WERI-Rb-1 (cell line): ENCODE measurements around the gene LDLRAD1.

Experiments used
- DNase-seq: peaks from one replicate; pipeline ENCODE4 v3.0.0-alpha.2; 2020
- H3K27ac ChIP-seq: fragments of 250-450 bp; sonication (Bioruptor Pico); 2 replicates; pipeline ENCODE4 v1.5.1; 2020; ENCODE audit warnings: mild to moderate bottlenecking, moderate library complexity
- H3K27me3 ChIP-seq: fragments of 250-450 bp; sonication (Bioruptor Pico); 2 replicates; pipeline ENCODE4 v1.5.1; 2021; ENCODE audit warnings: mild to moderate bottlenecking, low read depth, moderate library complexity; ENCODE audit not compliant: insufficient read depth, severe bottlenecking
- H3K36me3 ChIP-seq: fragments of 250-450 bp; sonication (Bioruptor Pico); 2 replicates; pipeline ENCODE4 v1.5.1; 2020; ENCODE audit warnings: mild to moderate bottlenecking, moderate library complexity
- H3K4me3 ChIP-seq: 2 replicates; pipeline ENCODE4 v1.5.1; 2011; ENCODE audit warnings: low read depth, mild to moderate bottlenecking, control low read depth, low read length
- H3K9me3 ChIP-seq: fragments of 250-450 bp; sonication (Bioruptor Pico); 2 replicates; pipeline ENCODE4 v1.5.1; 2021; ENCODE audit warnings: mild to moderate bottlenecking, moderate library complexity; ENCODE audit not compliant: severe bottlenecking
- CTCF ChIP-seq: IDR thresholded peaks from 2 replicates; pipeline ENCODE4 v1.5.1; 2011; ENCODE audit warnings: low read depth, mild to moderate bottlenecking, control low read depth, inconsistent platforms, low read length

The LDLRAD1 gene

GRCh38 chr1:54012008-54012325, 6.0 kb downstream of the LDLRAD1 start:
- TF ChIP-seq CTCF: no peak
- no peaks in the 10 kb centered on the region for H3K9me3 ChIP-seq

GRCh38 chr1:54011316-54012007, 6.5 kb downstream of the LDLRAD1 start:
- no peak for DNase-seq
- Histone ChIP-seq H3K4me3 (no peak overlapping the region), H3K9me3 (no peaks in the 10 kb centered on the region), H3K27ac (no peak overlapping the region), H3K36me3 (no peaks in the 10 kb centered on the region), H3K27me3 (no peaks in the 10 kb centered on the region)
- no peak for TF ChIP-seq CTCF

More at GRCh38 chr1:54012008-54012325, 6.0 kb downstream of the LDLRAD1 start:
- DNase-seq: no peak
- Histone ChIP-seq H3K27me3 (no peaks in the 10 kb centered on the region), H3K27ac (no peak overlapping the region), H3K4me3 (no peak overlapping the region), H3K36me3 (no peaks in the 10 kb centered on the region)

- TF ChIP-seq CTCF: no peak
Observed at GRCh38 chr1:54010415-54011117, 7.4 kb downstream of the LDLRAD1 start.

GRCh38 chr1:54009406-54009805, 8.6 kb downstream of the LDLRAD1 start:
- H3K27me3 ChIP-seq: no peaks in the 10 kb centered on the region

More at GRCh38 chr1:54010415-54011117, 7.4 kb downstream of the LDLRAD1 start:
- Histone ChIP-seq H3K27me3 (no peaks in the 10 kb centered on the region), H3K36me3 (no peaks in the 10 kb centered on the region), H3K27ac (no peak overlapping the region), H3K4me3 (no peak overlapping the region), H3K9me3 (no peaks in the 10 kb centered on the region)
- DNase-seq: no peak

GRCh38 chr1:54008876-54009275, 9.1 kb downstream of the LDLRAD1 start:
- H3K27ac ChIP-seq: no peak overlapping the region
- no peak for TF ChIP-seq CTCF
- DNase-seq: no peak

More at GRCh38 chr1:54009406-54009805, 8.6 kb downstream of the LDLRAD1 start:
- no peak for DNase-seq
- Histone ChIP-seq H3K4me3 (no peak overlapping the region), H3K36me3 (no peaks in the 10 kb centered on the region), H3K27ac (no peak overlapping the region), H3K9me3 (no peaks in the 10 kb centered on the region)
- TF ChIP-seq CTCF: no peak

More at GRCh38 chr1:54008876-54009275, 9.1 kb downstream of the LDLRAD1 start:
- Histone ChIP-seq H3K27me3 (no peaks in the 10 kb centered on the region), H3K9me3 (no peaks in the 10 kb centered on the region), H3K36me3 (no peaks in the 10 kb centered on the region), H3K4me3 (no peak overlapping the region)
